Trophoblast cell (in vitro differentiated cells and primary cell): ENCODE data around the gene ATXN7.

ENCODE experiments used
- DNase-seq, 2 donors: peaks; one replicate each; pipeline ENCODE4 v3.0.0-alpha.2; 2016
- H2AFZ ChIP-seq: 2 replicates; pipeline ENCODE4 v1.6.1; 2013; ENCODE audit warnings: low read length, moderate library complexity, mild to moderate bottlenecking; ENCODE audit not compliant: insufficient read depth, poor library complexity
- H2AK5ac ChIP-seq: 2 replicates; pipeline ENCODE4 v1.6.1; 2013; ENCODE audit warnings: mild to moderate bottlenecking, low read length
- H2BK120ac ChIP-seq: 2 replicates; pipeline ENCODE4 v1.6.1; 2013; ENCODE audit warnings: low read length, mild to moderate bottlenecking, moderate library complexity; ENCODE audit not compliant: insufficient read depth, poor library complexity
- H2BK12ac ChIP-seq: 2 replicates; pipeline ENCODE4 v1.6.1; 2013; ENCODE audit warnings: mild to moderate bottlenecking, low read length, moderate library complexity
- H2BK5ac ChIP-seq: 2 replicates; pipeline ENCODE4 v1.6.1; 2013; ENCODE audit warnings: low read length, low read depth, moderate library complexity, mild to moderate bottlenecking; ENCODE audit not compliant: poor library complexity
- H3K14ac ChIP-seq: 2 replicates; pipeline ENCODE4 v1.6.1; 2013; ENCODE audit warnings: mild to moderate bottlenecking, low read length
- H3K18ac ChIP-seq: 2 replicates; pipeline ENCODE4 v1.6.1; 2013; ENCODE audit warnings: mild to moderate bottlenecking, low read length
- H3K23ac ChIP-seq: 2 replicates; pipeline ENCODE4 v1.6.1; 2013; ENCODE audit warnings: low read length
- H3K27ac ChIP-seq: 2 replicates; pipeline ENCODE4 v1.5.1; 2013; ENCODE audit warnings: low read depth, mild to moderate bottlenecking, inconsistent platforms, low read length, moderate library complexity
- H3K27me3 ChIP-seq: 2 replicates; pipeline ENCODE4 v1.6.1; 2013; ENCODE audit warnings: inconsistent platforms, mild to moderate bottlenecking, low read length, moderate library complexity; ENCODE audit not compliant: insufficient read depth
- H3K36me3 ChIP-seq, 2 experiments: 1 replicate in 1 of 2; 2 replicates in 1 of 2; pipeline ENCODE4 v1.6.1; 2013; ENCODE audit warnings: low read length in 2 of 2, mild to moderate bottlenecking in 2 of 2, moderate library complexity in 1 of 2; ENCODE audit not compliant: insufficient read depth in 2 of 2, control insufficient read depth in 1 of 2
- H3K4ac ChIP-seq: 2 replicates; pipeline ENCODE4 v1.6.1; 2013; ENCODE audit warnings: low read depth, mild to moderate bottlenecking, low read length, moderate library complexity
- H3K4me1 ChIP-seq, 2 experiments: 1 replicate in 1 of 2; 2 replicates in 1 of 2; pipeline ENCODE4 v1.6.1; 2013; ENCODE audit warnings: low read length in 2 of 2, mild to moderate bottlenecking in 2 of 2, moderate library complexity in 1 of 2; ENCODE audit not compliant: insufficient read depth in 2 of 2, control insufficient read depth in 1 of 2
- H3K4me2 ChIP-seq: 2 replicates; pipeline ENCODE4 v1.6.1; 2013; ENCODE audit warnings: inconsistent platforms, mild to moderate bottlenecking, low read length, moderate library complexity
- H3K4me3 ChIP-seq: 2 replicates; pipeline ENCODE4 v1.5.1; 2013; ENCODE audit warnings: mild to moderate bottlenecking, low read depth, low read length, inconsistent platforms
- H3K79me1 ChIP-seq: one replicate; pipeline ENCODE4 v1.6.1; 2013; ENCODE audit warnings: low read length
- H3K79me2 ChIP-seq: 2 replicates; pipeline ENCODE4 v1.6.1; 2013; ENCODE audit warnings: low read length, mild to moderate bottlenecking; ENCODE audit not compliant: control insufficient read depth, insufficient read depth, poor library complexity
- H3K9ac ChIP-seq: 2 replicates; pipeline ENCODE4 v1.6.1; 2013; ENCODE audit warnings: mild to moderate bottlenecking, low read length
- H3K9me3 ChIP-seq: 2 replicates; pipeline ENCODE4 v1.6.1; 2013; ENCODE audit warnings: low read depth, mild to moderate bottlenecking, control low read depth, inconsistent platforms, low read length; ENCODE audit not compliant: insufficient read depth
- H4K12ac ChIP-seq: 2 replicates; pipeline ENCODE4 v1.6.1; 2013; ENCODE audit warnings: low read depth, mild to moderate bottlenecking, low read length, moderate library complexity
- H4K8ac ChIP-seq: 2 replicates; pipeline ENCODE4 v1.6.1; 2013; ENCODE audit warnings: low read depth, mild to moderate bottlenecking, low read length, moderate library complexity
- H4K91ac ChIP-seq: one replicate; pipeline ENCODE4 v1.6.1; 2013; ENCODE audit warnings: low read depth, mild to moderate bottlenecking, low read length, moderate library complexity
- WGBS: extraction: QIAGEN DNeasy Blood & Tissue Kit; methylation state at CpG from one replicate; pipeline ENCODE4 v1.1.7; 2013; ENCODE audit warnings: missing lambda C conversion rate; ENCODE audit not compliant: insufficient read length, insufficient coverage; ENCODE audit errors: extremely low coverage; 5-methylcytosine and 5-hydroxymethylcytosine counted together

The ATXN7 gene

GRCh38 chr3:63886858-63887257 is 23.2 kb downstream of the ATXN7 start:
- Histone ChIP-seq H3K18ac (no peak overlapping the region), H4K91ac (no peak overlapping the region), H4K12ac (no peak overlapping the region), H3K4ac (no peak overlapping the region), H2BK12ac (no peak overlapping the region), H3K14ac (no peak overlapping the region), H3K27ac (no peak overlapping the region), H3K36me3 (peaks cover 0 to 9% of the 10 kb centered on the region in 2 experiments), H3K9ac (no peak overlapping the region), H2AK5ac (no peak overlapping the region), H4K8ac (no peak overlapping the region), H3K4me2 (no peak overlapping the region), H3K9me3 (no peaks in the 10 kb centered on the region), H3K79me2 (no peaks in the 10 kb centered on the region), H2BK5ac (no peak overlapping the region), H3K23ac (no peak overlapping the region), H3K79me1 (no peaks in the 10 kb centered on the region), H3K4me3 (no peak overlapping the region), H3K27me3 (no peaks in the 10 kb centered on the region), H2BK120ac (no peak overlapping the region), H3K4me1 (no peaks in the 10 kb centered on the region), H2AFZ (no peak overlapping the region)
- no CpG with 5 or more reads among the region's 3 CpGs for WGBS
- DNase-seq = no peak

- Histone ChIP-seq H3K4me2 (no peak overlapping the region), H3K4ac (no peak overlapping the region), H2BK120ac (no peak overlapping the region), H3K9ac (no peak overlapping the region), H4K12ac (no peak overlapping the region), H2BK12ac (no peak overlapping the region), H3K9me3 (no peaks in the 10 kb centered on the region), H3K36me3 (peaks cover 0 to 7% of the 10 kb centered on the region in 2 experiments), H2AFZ (no peak overlapping the region), H2AK5ac (no peak overlapping the region), H3K23ac (no peak overlapping the region), H3K79me2 (no peaks in the 10 kb centered on the region), H4K8ac (no peak overlapping the region), H2BK5ac (no peak overlapping the region), H3K14ac (no peak overlapping the region), H4K91ac (no peak overlapping the region), H3K4me3 (no peak overlapping the region), H3K27ac (no peak overlapping the region), H3K27me3 (no peaks in the 10 kb centered on the region), H3K18ac (no peak overlapping the region), H3K79me1 (no peaks in the 10 kb centered on the region), H3K4me1 (no peaks in the 10 kb centered on the region)
- no CpG with 5 or more reads among the region's 5 CpGs for WGBS
- DNase-seq = no peak
Measured at GRCh38 chr3:63891518-63891917, 27.9 kb downstream of the ATXN7 start.

GRCh38 chr3:63892773-63893352 is 29.2 kb downstream of the ATXN7 start:
- H4K91ac ChIP-seq = no peak overlapping the region
- no peak overlapping the region for H2AFZ ChIP-seq
- peaks cover 0 to 7% of the 10 kb centered on the region in 2 experiments for H3K36me3 ChIP-seq
- no peak overlapping the region for H2AK5ac ChIP-seq
- H3K4me2 ChIP-seq = no peak overlapping the region
- H2BK5ac ChIP-seq = no peak overlapping the region
- H3K4ac ChIP-seq = no peak overlapping the region
- no peaks in the 10 kb centered on the region for H3K4me1 ChIP-seq
- H3K27me3 ChIP-seq = no peaks in the 10 kb centered on the region
- H4K12ac ChIP-seq = no peak overlapping the region
- H3K79me1 ChIP-seq = no peaks in the 10 kb centered on the region
- no CpG with 5 or more reads among the region's 1 CpG for WGBS
- DNase-seq = no peak
- H2BK12ac ChIP-seq = no peak overlapping the region
- H3K27ac ChIP-seq = no peak overlapping the region
- no peaks in the 10 kb centered on the region for H3K9me3 ChIP-seq
- no peak overlapping the region for H3K4me3 ChIP-seq
- no peak overlapping the region for H4K8ac ChIP-seq
- H2BK120ac ChIP-seq = no peak overlapping the region
- H3K79me2 ChIP-seq = no peaks in the 10 kb centered on the region
- no peak overlapping the region for H3K14ac ChIP-seq
- H3K9ac ChIP-seq = no peak overlapping the region
- H3K18ac ChIP-seq = no peak overlapping the region
- no peak overlapping the region for H3K23ac ChIP-seq

GRCh38 chr3:63895422-63896189 is 31.9 kb downstream of the ATXN7 start:
- Histone ChIP-seq H3K4me3 (no peak overlapping the region), H2AK5ac (no peak overlapping the region), H3K23ac (no peak overlapping the region), H2BK5ac (no peak overlapping the region), H3K14ac (no peak overlapping the region), H3K18ac (no peak overlapping the region), H3K27ac (no peak overlapping the region), H4K12ac (no peak overlapping the region), H3K9ac (no peak overlapping the region), H3K4ac (no peak overlapping the region), H2AFZ (no peak overlapping the region), H3K36me3 (peaks cover 10 to 12% of the 10 kb centered on the region in 2 experiments), H3K9me3 (no peaks in the 10 kb centered on the region), H3K27me3 (no peaks in the 10 kb centered on the region), H3K4me2 (no peak overlapping the region), H3K4me1 (no peaks in the 10 kb centered on the region), H3K79me2 (no peaks in the 10 kb centered on the region), H3K79me1 (no peaks in the 10 kb centered on the region), H4K91ac (no peak overlapping the region), H2BK120ac (no peak overlapping the region), H4K8ac (no peak overlapping the region), H2BK12ac (no peak overlapping the region)
- no CpG with 5 or more reads among the region's 5 CpGs for WGBS
- DNase-seq = no peak
